Activated CD4-positive, alpha-beta T cell treated with anti-CD3 and anti-CD28 coated beads for 36 hours (primary cell): ENCODE data around the gene WDPCP. TPM values are rescaled to one million over a fixed set of nuclear protein-coding genes. Genes with fewer than 3 reads are reported as not detected.
"Not testable (repeated sequence)": the region's sequence is repeated elsewhere in the genome, so short reads cannot be mapped to it uniquely, and the experiment has no call there.

ENCODE experiments used
- ATAC-seq: fragments of 200-7000 bp; cut with Tn5 transposase; one replicate; pipeline ENCODE4 v1.10.0; 2021; ENCODE audit warnings: mild to moderate bottlenecking, moderate library complexity
- CTCF ChIA-PET: fragments of 350-600 bp; sonication (Branson Sonifier 250); formaldehyde crosslinking; loops from one replicate; lab custom pipeline; 2021; ENCODE audit warnings: antibody characterized with exemption; lab: Charles Lee
- POLR2A ChIA-PET: fragments of 350-600 bp; sonication (Branson Sonifier 250); formaldehyde crosslinking; loops from one replicate; lab custom pipeline; 2021; ENCODE audit warnings: antibody characterized with exemption, inconsistent platforms; lab: Charles Lee
- DNase-seq: peaks from one replicate; pipeline ENCODE4 v3.0.0-alpha.2; 2020
- H3K27ac Mint-ChIP-seq: one replicate; pipeline ENCODE4 v1.8.0; 2021; ENCODE audit warnings: mixed read lengths
- H3K27me3 Mint-ChIP-seq: one replicate; pipeline ENCODE4 v1.8.0; 2021; ENCODE audit warnings: mixed read lengths
- H3K36me3 Mint-ChIP-seq: one replicate; pipeline ENCODE4 v1.8.0; 2021; ENCODE audit warnings: low read depth, mixed read lengths
- H3K4me1 Mint-ChIP-seq: one replicate; pipeline ENCODE4 v1.8.0; 2021; ENCODE audit warnings: mixed read lengths
- H3K4me3 Mint-ChIP-seq: one replicate; pipeline ENCODE4 v1.8.0; 2021; ENCODE audit warnings: mild to moderate bottlenecking, moderate library complexity, mixed read lengths
- H3K9me3 Mint-ChIP-seq: one replicate; pipeline ENCODE4 v1.8.0; 2021; ENCODE audit warnings: low read depth, mixed read lengths
- intact Hi-C, 2 experiments: fragments of 100-400 bp; cut with DNase I in 1 of 2; cut with micrococcal nuclease in 1 of 2; formaldehyde crosslinking; loops; one replicate each; pipeline versions ENCODE4 v1.14.2 to v1.15.1; 2022 to 2024; cut with DNase I, micrococcal nuclease
- total RNA-seq, 2 experiments: library from RNA; stranded (reverse); gene quantifications; one replicate each; pipeline ENCODE4 v1.2.3, GENCODE V29; 2021

Gene WDPCP
- total RNA-seq, 2 experiments from 2014 or later = 6.5 to 8.2 TPM

GRCh38 chr2:63422556-63422955, 165.7 kb downstream of the WDPCP start:
- no peak for ATAC-seq
- Mint-ChIP-seq H3K27ac (no peak overlapping the region), H3K9me3 (peaks cover under 1% of the 10 kb centered on the region), H3K4me1 (peaks cover 3% of the 10 kb centered on the region), H3K27me3 (no peaks in the 10 kb centered on the region), H3K36me3 (peaks cover 2% of the 10 kb centered on the region), H3K4me3 (no peak overlapping the region)
- no peak for DNase-seq
- ChIA-PET POLR2A (no interaction called here), CTCF (interaction anchor here (0.5 to 1.2 kb wide), 3 partner anchors 226 to 966 kb away, joined by 3 to 5 read pairs (median 3); no protein-coding TSS in a partner anchor)
- intact Hi-C loops = loop anchor here (2.0 to 10.0 kb wide), 3 partner anchors 370 to 966 kb away; partner anchors contain the start of gene OTX1 (in 1 of the 2)

GRCh38 chr2:63408530-63408929, 179.7 kb downstream of the WDPCP start:
- CTCF ChIA-PET = no interaction called here
- intact Hi-C loops = no loop called here
- no peak overlapping the region for H3K27ac Mint-ChIP-seq

GRCh38 chr2:63406641-63407040, 181.6 kb downstream of the WDPCP start:
- ATAC-seq (no peak), DNase-seq (no peak)
- H3K36me3 Mint-ChIP-seq = peaks cover 23% of the 10 kb centered on the region
- H3K27ac Mint-ChIP-seq = no peak overlapping the region
- H3K4me1 Mint-ChIP-seq = no peaks in the 10 kb centered on the region
- peaks cover 6% of the 10 kb centered on the region for H3K9me3 Mint-ChIP-seq
- no peaks in the 10 kb centered on the region for H3K27me3 Mint-ChIP-seq
- H3K4me3 Mint-ChIP-seq = no peak overlapping the region
- intact Hi-C loops = no loop called here
- POLR2A ChIA-PET = no interaction called here
- CTCF ChIA-PET = interaction anchor here (1.4 kb wide), 1 partner anchor 19 kb away, joined by 4 read pairs; no protein-coding TSS in a partner anchor

More at GRCh38 chr2:63408530-63408929, 179.7 kb downstream of the WDPCP start:
- no peaks in the 10 kb centered on the region for H3K27me3 Mint-ChIP-seq
- no peak for DNase-seq
- no peak overlapping the region for H3K4me3 Mint-ChIP-seq
- no peak for ATAC-seq
- H3K9me3 Mint-ChIP-seq = no peaks in the 10 kb centered on the region
- H3K4me1 Mint-ChIP-seq = no peaks in the 10 kb centered on the region
- POLR2A ChIA-PET = no interaction called here
- peaks cover 9% of the 10 kb centered on the region for H3K36me3 Mint-ChIP-seq

- peaks cover 28% of the 10 kb centered on the region for H3K36me3 Mint-ChIP-seq
- peaks cover 6% of the 10 kb centered on the region for H3K9me3 Mint-ChIP-seq
- intact Hi-C loops = no loop called here
- no peak for ATAC-seq
- no peaks in the 10 kb centered on the region for H3K4me1 Mint-ChIP-seq
- ChIA-PET POLR2A (no interaction called here), CTCF (interaction anchor here (0.6 kb wide), 1 partner anchor 274 kb away, joined by 3 read pairs; no protein-coding TSS in a partner anchor)
- no peaks in the 10 kb centered on the region for H3K27me3 Mint-ChIP-seq
- H3K27ac Mint-ChIP-seq = no peak overlapping the region
- H3K4me3 Mint-ChIP-seq = no peak overlapping the region
- DNase-seq = no peak
Observed at GRCh38 chr2:63403820-63404219, 184.5 kb downstream of the WDPCP start.

- peaks cover 28% of the 10 kb centered on the region for H3K36me3 Mint-ChIP-seq
- H3K4me3 Mint-ChIP-seq, DNase-seq, CTCF ChIA-PET, intact Hi-C loops, H3K4me1 Mint-ChIP-seq, ATAC-seq, H3K9me3 Mint-ChIP-seq, H3K27ac Mint-ChIP-seq, H3K27me3 Mint-ChIP-seq: not testable (repeated sequence)
- POLR2A ChIA-PET = interaction anchor here (0.6 kb wide), 1 partner anchor 352 kb away, joined by 5 read pairs; no protein-coding TSS in a partner anchor
Observed at GRCh38 chr2:63402889-63403288, 185.4 kb downstream of the WDPCP start.

GRCh38 chr2:63399156-63399555, 189.1 kb downstream of the WDPCP start:
- Mint-ChIP-seq H3K27me3 (no peaks in the 10 kb centered on the region), H3K4me1 (no peaks in the 10 kb centered on the region), H3K27ac (no peak overlapping the region), H3K4me3 (no peak overlapping the region), H3K36me3 (peaks cover 32% of the 10 kb centered on the region), H3K9me3 (peaks cover 11% of the 10 kb centered on the region)
- POLR2A ChIA-PET = no interaction called here
- intact Hi-C loops = no loop called here
- DNase-seq = no peak
- ATAC-seq = no peak
- CTCF ChIA-PET = interaction anchor here (1.1 kb wide), 1 partner anchor 24 kb away, joined by 3 read pairs; no protein-coding TSS in a partner anchor

- H3K36me3 Mint-ChIP-seq = peaks cover 8% of the 10 kb centered on the region
- H3K9me3 Mint-ChIP-seq = no peaks in the 10 kb centered on the region
- no peak overlapping the region for H3K4me3 Mint-ChIP-seq
- intact Hi-C loops = no loop called here
- H3K4me1 Mint-ChIP-seq = no peaks in the 10 kb centered on the region
- ChIA-PET CTCF (no interaction called here), POLR2A (no interaction called here)
- H3K27ac Mint-ChIP-seq = no peak overlapping the region
- ATAC-seq (no peak), DNase-seq (no peak)
- H3K27me3 Mint-ChIP-seq = no peaks in the 10 kb centered on the region
Observed at GRCh38 chr2:63379451-63379850, 208.8 kb downstream of the WDPCP start.

GRCh38 chr2:63378589-63378988, 209.7 kb downstream of the WDPCP start:
- peaks cover 14% of the 10 kb centered on the region for H3K36me3 Mint-ChIP-seq
- ChIA-PET CTCF (no interaction called here), POLR2A (no interaction called here)
- H3K9me3 Mint-ChIP-seq = peaks cover 4% of the 10 kb centered on the region
- ATAC-seq (peak; percentile 26), DNase-seq (no peak)
- H3K4me1 Mint-ChIP-seq = no peaks in the 10 kb centered on the region
- no peak overlapping the region for H3K4me3 Mint-ChIP-seq
- H3K27ac Mint-ChIP-seq = no peak overlapping the region
- H3K27me3 Mint-ChIP-seq = no peaks in the 10 kb centered on the region
- intact Hi-C loops = no loop called here

GRCh38 chr2:63374341-63374740, 213.9 kb downstream of the WDPCP start:
- ChIA-PET POLR2A (no interaction called here), CTCF (no interaction called here)
- intact Hi-C loops = loop anchor here in 1 of 2 experiments (5.0 kb wide), 1 partner anchor 238 kb away; no protein-coding TSS in a partner anchor
- ATAC-seq (no peak), DNase-seq (no peak)
- H3K27ac Mint-ChIP-seq = no peak overlapping the region
- no peak overlapping the region for H3K4me3 Mint-ChIP-seq
- peaks cover 18% of the 10 kb centered on the region for H3K9me3 Mint-ChIP-seq
- H3K36me3 Mint-ChIP-seq = peaks cover 18% of the 10 kb centered on the region
- H3K4me1 Mint-ChIP-seq = no peaks in the 10 kb centered on the region
- no peaks in the 10 kb centered on the region for H3K27me3 Mint-ChIP-seq

GRCh38 chr2:63372549-63372948, 215.7 kb downstream of the WDPCP start:
- DNase-seq (no peak), ATAC-seq (no peak)
- Mint-ChIP-seq H3K4me1 (no peaks in the 10 kb centered on the region), H3K4me3 (no peak overlapping the region), H3K9me3 (peaks cover 18% of the 10 kb centered on the region), H3K27me3 (no peaks in the 10 kb centered on the region), H3K27ac (no peak overlapping the region), H3K36me3 (peaks cover 21% of the 10 kb centered on the region)
- ChIA-PET CTCF (no interaction called here), POLR2A (no interaction called here)
- intact Hi-C loops = loop anchor here in 1 of 2 experiments (5.0 kb wide), 1 partner anchor 240 kb away; no protein-coding TSS in a partner anchor

- intact Hi-C loops = no loop called here
Observed at GRCh38 chr2:63369146-63369545, 219.1 kb downstream of the WDPCP start.

GRCh38 chr2:63364866-63365265, 223.4 kb downstream of the WDPCP start:
- peaks cover 3% of the 10 kb centered on the region for H3K36me3 Mint-ChIP-seq
- ATAC-seq = no peak
- no peak for DNase-seq
- no peaks in the 10 kb centered on the region for H3K9me3 Mint-ChIP-seq
- ChIA-PET CTCF (no interaction called here), POLR2A (no interaction called here)
- intact Hi-C loops = no loop called here
- no peak overlapping the region for H3K4me3 Mint-ChIP-seq
- no peaks in the 10 kb centered on the region for H3K27me3 Mint-ChIP-seq
- H3K4me1 Mint-ChIP-seq = no peaks in the 10 kb centered on the region
- no peak overlapping the region for H3K27ac Mint-ChIP-seq

More at GRCh38 chr2:63369146-63369545, 219.1 kb downstream of the WDPCP start:
- Mint-ChIP-seq H3K4me3 (no peak overlapping the region), H3K27ac (no peak overlapping the region), H3K36me3 (peaks cover 21% of the 10 kb centered on the region), H3K9me3 (peaks cover 18% of the 10 kb centered on the region), H3K27me3 (no peaks in the 10 kb centered on the region), H3K4me1 (no peaks in the 10 kb centered on the region)
- ChIA-PET CTCF (interaction anchor here (0.6 kb wide), 1 partner anchor 1412 kb away, joined by 3 read pairs; no protein-coding TSS in a partner anchor), POLR2A (no interaction called here)
- ATAC-seq (no peak), DNase-seq (no peak)
